AG04450 (cell line): ENCODE data around the gene SPINT2. TPM values are rescaled to one million over a fixed set of nuclear protein-coding genes. Genes with fewer than 3 reads are reported as not detected.

ENCODE experiments used
- polyA plus RNA-seq: library from polyadenylated mRNA; depleted of rRNA; stranded (reverse); fragments of >200 nt; gene quantifications from 2 replicates; pipeline ENCODE4 v1.2.3, GENCODE V29; 2011; rRNA removed
- small RNA-seq: library from RNA; depleted of rRNA; stranded (forward); fragments of <200 nt; gene quantifications from one replicate; pipeline ENCODE3, GENCODE V24; 2012; ENCODE audit warnings: low read depth; ENCODE audit not compliant: insufficient read length

Gene SPINT2
- polyA plus RNA-seq, 1 experiment = 1.8 TPM

Small RNA genes lying within 50 kb of the gene (small RNA-seq; reads per million reads assigned to genes)
- gene RF00019 = not detected

Other genes with a start within 250 kb of the SPINT2 start
- 1.4 and 1.6 TPM in 2 replicates for gene DPF1, start 40.4 kb upstream of the SPINT2 start, polyA plus RNA-seq
- 0.62 and 1.0 TPM in 2 replicates for gene PPP1R14A, start 8.2 kb upstream of the SPINT2 start, polyA plus RNA-seq
- 0.38 TPM in 1 of 2 replicates, not detected in the other for gene C19orf33, start 39.7 kb downstream of the SPINT2 start, polyA plus RNA-seq
- 44.9 and 67.1 TPM in 2 replicates for gene YIF1B, start 51.4 kb downstream of the SPINT2 start, polyA plus RNA-seq
- 2.6 and 2.8 TPM in 2 replicates for gene KCNK6, start 55.3 kb downstream of the SPINT2 start, polyA plus RNA-seq
- 0.10 and 0.30 TPM in 2 replicates for gene CATSPERG, start 71.3 kb downstream of the SPINT2 start, polyA plus RNA-seq
- 287 and 328 TPM in 2 replicates for gene PSMD8, start 110.0 kb downstream of the SPINT2 start, polyA plus RNA-seq
- gene GGN, start 123.5 kb downstream of the SPINT2 start, polyA plus RNA-seq = 0.15 and 0.27 TPM in 2 replicates
- gene SPRED3, start 124.1 kb downstream of the SPINT2 start, polyA plus RNA-seq = 2.5 and 3.6 TPM in 2 replicates
- 5.0 and 7.9 TPM in 2 replicates for gene FAM98C, start 138.5 kb downstream of the SPINT2 start, polyA plus RNA-seq
- not detected in 2 replicates for gene RASGRP4, start 161.6 kb downstream of the SPINT2 start, polyA plus RNA-seq
- not detected in 2 replicates for gene RYR1, start 169.1 kb downstream of the SPINT2 start, polyA plus RNA-seq